Testis (tissue), 5 donors: Measurements from ENCODE around the gene HIGD1C. TPM values are rescaled to one million over a fixed set of nuclear protein-coding genes. Genes with fewer than 3 reads are reported as not detected.
"Not testable (repeated sequence)": the region's sequence is repeated elsewhere in the genome, so short reads cannot be mapped to it uniquely, and the experiment has no call there.

ENCODE experiments used
- DNase-seq: peaks from one replicate; pipeline ENCODE4 v3.0.0-alpha.2; 2019
- H3K27ac ChIP-seq, 2 donors: fragments of 200-600 bp; sonication (generic); one replicate each; pipeline ENCODE4 v1.5.1; 2019
- H3K27me3 ChIP-seq: fragments of 200-600 bp; sonication (generic); one replicate; pipeline ENCODE4 v1.5.1; 2019
- H3K36me3 ChIP-seq: fragments of 200-600 bp; sonication (generic); one replicate; pipeline ENCODE4 v1.5.1; 2017; ENCODE audit warnings: low read depth; ENCODE audit errors: missing control alignments
- H3K4me1 ChIP-seq: fragments of 200-600 bp; sonication (generic); one replicate; pipeline ENCODE4 v1.5.1; 2019
- H3K4me3 ChIP-seq, 2 donors: fragments of 200-600 bp; sonication (generic); one replicate each; pipeline ENCODE4 v1.5.1; 2017 to 2019
- H3K9me3 ChIP-seq: fragments of 200-600 bp; sonication (generic); one replicate; pipeline ENCODE4 v1.5.1; 2017
- POLR2A ChIP-seq: fragments of 450-650 bp; IDR thresholded peaks from one replicate; pipeline ENCODE4 v1.6.1; 2017; ENCODE audit warnings: antibody characterized with exemption, mild to moderate bottlenecking, moderate library complexity
- whole genome bisulfite sequencing, 2 donors: methylation state at CpG; one replicate each; pipeline ENCODE4 v1.1.5; 2018; 5-methylcytosine and 5-hydroxymethylcytosine counted together
- intact Hi-C: fragments of 100-400 bp; cut with DNase I; formaldehyde crosslinking; loops from one replicate; pipeline ENCODE4 v1.15.1; 2023; ENCODE audit warnings: low total_unique reads
- long read RNA-seq, 2 donors: transcript quantifications; one replicate each; lab custom pipeline, GENCODE V29; 2026
- polyA plus RNA-seq: library from polyadenylated mRNA; stranded (reverse); fragments of 350-450 nt; fragmentation: Illumina TruSeq; extraction: RNeasy Lipid Tissue Mini Kit (QIAGEN cat#74804); gene quantifications from one replicate; pipeline ENCODE4 v1.2.3, GENCODE V29; 2014; ENCODE audit warnings: low read depth, low replicate concordance; ENCODE audit not compliant: insufficient read depth
- total RNA-seq, 2 donors: library from RNA; depleted of rRNA; stranded (reverse); fragments of >200 nt; gene quantifications; one replicate each; pipeline ENCODE4 v1.2.3, GENCODE V29; 2016
- TF ChIP-seq, protein P1 (sequence below), 3 experiments: fragments of 450-650 bp in 2 of 3; fragments of 200-600 bp in 1 of 3; sonication (generic) in 1 of 3; IDR thresholded peaks; one replicate each; pipeline ENCODE4 v1.5.1; 2016 to 2019; ENCODE audit warnings: antibody characterized with exemption in 3 of 3, mild to moderate bottlenecking in 2 of 3, moderate library complexity in 1 of 3

HIGD1C gene
- not detected for total RNA-seq
- 3.4 TPM for polyA plus RNA-seq
- long read RNA-seq, donor 1, partial matches to known transcripts = 8 of 8 reads
- long read RNA-seq, donor 1, other reads (novel, unspliced or antisense) = 0 of 8 reads
- long read RNA-seq, donor 2 = 0 reads

DNA sequence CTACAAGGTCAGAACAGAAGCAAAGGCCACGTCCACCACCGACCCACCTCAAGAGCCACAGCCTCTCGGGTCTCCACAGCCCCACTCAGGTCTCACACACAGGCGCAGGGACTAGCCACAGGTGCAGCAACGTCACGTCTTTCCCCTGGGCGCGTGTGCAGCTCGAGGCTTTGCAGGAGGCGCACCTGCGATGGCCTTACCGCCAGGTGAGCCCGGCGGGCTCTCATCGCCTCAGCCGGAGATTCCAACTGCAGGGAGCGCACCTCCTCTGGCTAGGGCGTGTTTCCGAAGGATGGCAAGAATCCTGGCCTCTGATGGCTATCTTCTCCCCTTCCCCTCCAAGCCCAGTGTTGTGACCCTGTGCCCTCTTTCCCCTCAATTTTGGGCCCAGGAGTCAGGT is at the start of gene HIGD1C:
Gene HIGD1C, plus strand, starts transcription at position 35 of the 400 bp plus-strand sequence. CDS start 1,455 bp downstream, outside the sequence.
- no peak within 1 kb of the TSS for H3K4me3 ChIP-seq
- H3K27me3 ChIP-seq = no peaks in the 10 kb centered on the region
- 87 to 95% methylated on average over 15 to 17 of the region's 19 CpGs for WGBS, 2 donors
- no peak for DNase-seq
- TF ChIP-seq, protein P1, sequence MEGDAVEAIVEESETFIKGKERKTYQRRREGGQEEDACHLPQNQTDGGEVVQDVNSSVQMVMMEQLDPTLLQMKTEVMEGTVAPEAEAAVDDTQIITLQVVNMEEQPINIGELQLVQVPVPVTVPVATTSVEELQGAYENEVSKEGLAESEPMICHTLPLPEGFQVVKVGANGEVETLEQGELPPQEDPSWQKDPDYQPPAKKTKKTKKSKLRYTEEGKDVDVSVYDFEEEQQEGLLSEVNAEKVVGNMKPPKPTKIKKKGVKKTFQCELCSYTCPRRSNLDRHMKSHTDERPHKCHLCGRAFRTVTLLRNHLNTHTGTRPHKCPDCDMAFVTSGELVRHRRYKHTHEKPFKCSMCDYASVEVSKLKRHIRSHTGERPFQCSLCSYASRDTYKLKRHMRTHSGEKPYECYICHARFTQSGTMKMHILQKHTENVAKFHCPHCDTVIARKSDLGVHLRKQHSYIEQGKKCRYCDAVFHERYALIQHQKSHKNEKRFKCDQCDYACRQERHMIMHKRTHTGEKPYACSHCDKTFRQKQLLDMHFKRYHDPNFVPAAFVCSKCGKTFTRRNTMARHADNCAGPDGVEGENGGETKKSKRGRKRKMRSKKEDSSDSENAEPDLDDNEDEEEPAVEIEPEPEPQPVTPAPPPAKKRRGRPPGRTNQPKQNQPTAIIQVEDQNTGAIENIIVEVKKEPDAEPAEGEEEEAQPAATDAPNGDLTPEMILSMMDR (IDR thresholded peaks at IDR 0.05) = no peak
- TF ChIP-seq POLR2A = no peak
- intact Hi-C loops = no loop called here
- H3K27ac ChIP-seq = no peak within 1 kb of the TSS
- H3K36me3 ChIP-seq = no peaks in the 10 kb centered on the region
- H3K9me3 ChIP-seq = no peaks in the 10 kb centered on the region
- no peaks in the 10 kb centered on the region for H3K4me1 ChIP-seq

DNA sequence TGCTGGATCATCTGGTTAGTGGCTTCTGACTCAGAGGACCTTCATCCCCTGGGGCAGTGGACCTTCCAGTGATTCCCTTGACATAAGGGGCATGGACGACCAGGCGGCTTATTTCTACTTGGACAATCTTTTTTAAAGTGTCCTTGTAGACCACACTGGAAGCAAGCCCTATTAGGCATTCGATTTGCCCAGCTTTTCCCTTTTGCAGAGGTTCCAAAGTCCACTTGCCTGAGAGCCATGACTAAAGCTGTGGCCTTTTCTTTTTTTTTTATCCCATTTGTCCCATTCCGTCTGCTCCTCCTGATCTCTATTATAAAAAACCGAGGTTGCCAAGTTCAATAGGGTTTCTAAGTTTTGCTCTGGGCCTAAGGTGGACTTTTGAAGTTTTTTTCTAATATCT is 43.9 kb upstream of the HIGD1C start:
- DNase-seq, intact Hi-C loops, H3K36me3 ChIP-seq, H3K9me3 ChIP-seq, H3K27ac ChIP-seq, H3K4me1 ChIP-seq, H3K4me3 ChIP-seq, H3K27me3 ChIP-seq: not testable (repeated sequence)
- 89 to 90% methylated on average over 4 to 5 of the region's 5 CpGs for WGBS, 2 donors

DNA sequence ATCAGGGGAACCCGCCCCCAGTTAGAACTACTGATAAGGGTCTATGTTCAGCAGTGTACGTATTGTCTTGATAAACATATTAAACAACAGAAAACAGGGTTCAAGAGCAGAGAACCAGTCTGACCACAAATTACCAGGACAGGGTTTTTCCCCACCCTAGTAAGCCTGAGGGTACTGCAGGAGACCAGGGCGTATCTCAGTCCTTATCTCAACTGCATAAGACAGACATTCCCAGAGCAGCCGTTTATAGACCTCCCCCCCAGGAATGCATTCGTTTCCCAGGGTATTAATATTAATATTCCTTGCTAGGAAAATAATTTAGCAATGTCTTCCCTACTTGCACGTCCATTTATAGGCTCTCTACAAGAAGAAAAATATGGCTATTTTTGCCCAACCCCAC is 40.0 kb upstream of the HIGD1C start:
- H3K36me3 ChIP-seq, DNase-seq, H3K4me1 ChIP-seq, H3K27ac ChIP-seq, H3K27me3 ChIP-seq, H3K9me3 ChIP-seq, H3K4me3 ChIP-seq, intact Hi-C loops: not testable (repeated sequence)
- WGBS, 2 donors = 80 to 87% methylated on average over 6 of the region's 6 CpGs

DNA sequence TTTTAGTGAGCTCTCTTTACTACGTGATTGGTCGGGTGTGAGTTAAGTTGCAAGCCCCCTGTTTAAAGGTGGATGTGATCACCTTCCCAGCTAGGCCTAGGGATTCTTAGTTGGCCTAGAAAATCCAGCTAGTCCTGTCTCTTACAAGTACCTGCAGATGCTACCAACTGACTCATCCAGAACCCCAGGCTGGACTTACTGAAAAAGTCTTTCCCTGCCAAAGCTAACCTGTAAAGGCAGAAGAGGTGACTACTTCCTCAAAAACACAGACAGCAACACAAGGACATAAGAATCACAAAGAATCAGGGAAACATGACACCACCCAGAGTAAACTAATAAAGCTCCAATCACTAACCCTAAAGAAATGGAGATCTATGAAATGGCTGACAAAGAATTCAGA is 39.1 kb upstream of the HIGD1C start:
- no peak for DNase-seq
- intact Hi-C loops = no loop called here
- H3K4me1 ChIP-seq = no peaks in the 10 kb centered on the region
- WGBS, 2 donors = 78 to 85% methylated on average over 2 of the region's 2 CpGs
- no peak overlapping the region for H3K27ac ChIP-seq
- no peaks in the 10 kb centered on the region for H3K36me3 ChIP-seq
- H3K9me3 ChIP-seq = no peaks in the 10 kb centered on the region
- TF ChIP-seq, protein P1 (IDR thresholded peaks at IDR 0.05) = no peak
- no peak for TF ChIP-seq POLR2A
- H3K27me3 ChIP-seq = no peaks in the 10 kb centered on the region
- no peak overlapping the region for H3K4me3 ChIP-seq

DNA sequence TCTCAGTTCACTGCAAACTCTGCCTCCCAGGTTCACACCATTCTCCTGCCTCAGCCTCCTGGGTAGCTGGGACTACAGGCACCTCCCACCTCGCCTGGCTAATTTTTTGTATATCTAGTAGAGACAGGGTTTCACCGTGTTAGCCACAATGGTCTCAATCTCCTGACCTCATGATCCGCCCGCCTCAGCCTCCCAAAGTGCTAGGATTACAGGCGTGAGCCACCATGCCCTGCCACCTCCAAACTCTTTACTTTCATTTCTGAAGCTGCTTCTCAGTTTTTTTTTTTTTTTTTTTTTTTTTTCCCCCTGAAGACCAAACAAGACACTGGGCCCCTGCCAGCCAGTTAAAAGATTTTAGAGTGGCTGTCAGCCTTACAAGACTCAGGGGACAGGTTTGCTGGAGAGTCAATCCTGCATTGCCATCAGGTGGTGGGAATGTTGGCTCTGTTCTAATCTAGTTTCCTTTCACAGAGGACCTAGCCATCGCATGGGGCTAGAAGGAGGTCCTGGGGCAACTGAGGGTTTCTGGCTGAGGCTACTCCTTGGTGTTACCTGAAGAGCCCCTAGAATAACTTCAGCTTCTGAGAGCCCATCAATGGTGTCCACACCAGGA is 37.4 kb upstream of the HIGD1C start:
- TF ChIP-seq, protein P1 (IDR thresholded peaks at IDR 0.05) = no peak
- TF ChIP-seq POLR2A = no peak
- intact Hi-C loops = no loop called here
- WGBS, 2 donors = 76 to 94% methylated on average over 6 of the region's 6 CpGs
- no peak overlapping the region for H3K27ac ChIP-seq
- H3K4me1 ChIP-seq = no peaks in the 10 kb centered on the region
- no peak overlapping the region for H3K4me3 ChIP-seq
- H3K27me3 ChIP-seq = no peaks in the 10 kb centered on the region
- H3K9me3 ChIP-seq = no peaks in the 10 kb centered on the region
- no peak for DNase-seq
- H3K36me3 ChIP-seq = no peaks in the 10 kb centered on the region

DNA sequence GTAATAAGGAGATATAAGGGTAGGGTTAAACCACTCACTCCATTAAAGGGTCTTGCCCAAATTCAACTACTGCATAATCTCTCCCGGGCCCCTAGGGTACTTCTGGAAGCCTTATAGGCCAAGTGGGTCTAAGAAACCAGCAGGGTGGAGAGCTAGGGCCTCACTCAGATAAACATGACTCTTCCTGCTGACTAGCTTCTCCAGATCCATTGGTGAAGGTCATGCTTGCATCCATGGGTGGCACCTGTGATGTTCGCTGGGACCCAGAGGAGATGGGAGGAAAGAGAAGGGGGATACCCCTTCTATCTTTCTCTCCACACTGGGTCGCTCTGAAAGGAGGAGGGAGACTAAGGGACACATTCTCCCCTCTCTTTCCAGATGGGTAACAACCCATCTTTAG is 36.1 kb upstream of the HIGD1C start:
- DNase-seq = no peak
- H3K4me3 ChIP-seq = no peak overlapping the region
- H3K4me1 ChIP-seq = no peaks in the 10 kb centered on the region
- intact Hi-C loops = no loop called here
- no peaks in the 10 kb centered on the region for H3K9me3 ChIP-seq
- no peaks in the 10 kb centered on the region for H3K36me3 ChIP-seq
- WGBS, 2 donors = 83 to 93% methylated on average over 3 of the region's 3 CpGs
- H3K27me3 ChIP-seq = no peaks in the 10 kb centered on the region
- TF ChIP-seq POLR2A = no peak
- TF ChIP-seq, protein P1 (IDR thresholded peaks at IDR 0.05) = no peak
- no peak overlapping the region for H3K27ac ChIP-seq
